Measurements from ENCODE around the gene MAST2. TPM values are rescaled to one million over a fixed set of nuclear protein-coding genes. Genes with fewer than 3 reads are reported as not detected.
"Not testable (repeated sequence)": the region's sequence is repeated elsewhere in the genome, so short reads cannot be mapped to it uniquely, and the experiment has no call there.

The MAST2 gene
- total RNA-seq, 1 experiment from 2014 or later, result 38.4 TPM

GRCh38 chr1:45928486-45929205, 125.2 kb downstream of the MAST2 start:
- ChIA-PET POLR2A (ENCODE audit: low non-redundant PET) (interaction anchor here (0.9 kb wide), 1 partner anchor 206 kb away, joined by 3 read pairs; no protein-coding TSS in a partner anchor), CTCF (no interaction called here)
- H3K27ac ChIP-seq (ENCODE audit: low read depth, low read length, poor library complexity, severe bottlenecking), result no peak overlapping the region

GRCh38 chr1:45929257-45929687, 125.9 kb downstream of the MAST2 start:
- H3K36me3 ChIP-seq (ENCODE audit: insufficient read depth, low read length, poor library complexity, severe bottlenecking), result no peaks in the 10 kb centered on the region
- no peak overlapping the region for H3K4me3 ChIP-seq (ENCODE audit: low read depth, low read length, poor library complexity, severe bottlenecking)
- DNase-seq (ENCODE audit: low spot score), result peak; percentile 54
- TF ChIP-seq EZH2 (IDR thresholded peaks at IDR 0.05; ENCODE audit: borderline replicate concordance, low read depth, low read length, poor library complexity, severe bottlenecking) (no peak), CTCF (conservative IDR thresholded peaks at IDR 0.05; ENCODE audit: low read depth, low read length) (no peak)
- intact Hi-C loops (cut with micrococcal nuclease; ENCODE audit: unreplicated experiment), result no loop called here
- H3K4me1 ChIP-seq (ENCODE audit: insufficient read depth, low read length, poor library complexity, severe bottlenecking), result peaks cover 14% of the 10 kb centered on the region
- H3K9me3 ChIP-seq (ENCODE audit: low read depth, low read length, poor library complexity, severe bottlenecking), result no peaks in the 10 kb centered on the region
- BruUV-seq (replicated peaks), result no TSS peak
- ChIA-PET CTCF (no interaction called here), POLR2A (ENCODE audit: low non-redundant PET) (no interaction called here)
- no peaks in the 10 kb centered on the region for H3K27me3 ChIP-seq (replicated peaks; ENCODE audit: insufficient read depth, low read depth, low read length, poor library complexity)
- H3K27ac ChIP-seq (ENCODE audit: low read depth, low read length, poor library complexity, severe bottlenecking), result no peak overlapping the region

More at GRCh38 chr1:45928486-45929205, 125.2 kb downstream of the MAST2 start:
- Histone ChIP-seq H3K9me3 (ENCODE audit: low read depth, low read length, poor library complexity, severe bottlenecking) (no peaks in the 10 kb centered on the region), H3K36me3 (ENCODE audit: insufficient read depth, low read length, poor library complexity, severe bottlenecking) (no peaks in the 10 kb centered on the region), H3K4me3 (ENCODE audit: low read depth, low read length, poor library complexity, severe bottlenecking) (no peak overlapping the region), H3K4me1 (ENCODE audit: insufficient read depth, low read length, poor library complexity, severe bottlenecking) (peaks cover 14% of the 10 kb centered on the region), H3K27me3 (replicated peaks; ENCODE audit: insufficient read depth, low read depth, low read length, poor library complexity) (no peaks in the 10 kb centered on the region)
- DNase-seq (ENCODE audit: low spot score), result no peak
- intact Hi-C loops (cut with micrococcal nuclease; ENCODE audit: unreplicated experiment), result no loop called here
- no peak for TF ChIP-seq EZH2 (IDR thresholded peaks at IDR 0.05; ENCODE audit: borderline replicate concordance, low read depth, low read length, poor library complexity, severe bottlenecking)
- BruUV-seq (replicated peaks), result no TSS peak

- no peak overlapping the region for H3K4me3 ChIP-seq (ENCODE audit: low read depth, low read length, poor library complexity, severe bottlenecking)
- TF ChIP-seq CTCF (conservative IDR thresholded peaks at IDR 0.05; ENCODE audit: low read depth, low read length) (no peak), EZH2 (IDR thresholded peaks at IDR 0.05; ENCODE audit: borderline replicate concordance, low read depth, low read length, poor library complexity, severe bottlenecking) (no peak)
- H3K27me3 ChIP-seq (replicated peaks; ENCODE audit: insufficient read depth, low read depth, low read length, poor library complexity), result no peaks in the 10 kb centered on the region
- no peaks in the 10 kb centered on the region for H3K9me3 ChIP-seq (ENCODE audit: low read depth, low read length, poor library complexity, severe bottlenecking)
- no TSS peak for BruUV-seq (replicated peaks)
- POLR2A ChIA-PET (ENCODE audit: low non-redundant PET), result no interaction called here
- no peaks in the 10 kb centered on the region for H3K36me3 ChIP-seq (ENCODE audit: insufficient read depth, low read length, poor library complexity, severe bottlenecking)
- CTCF ChIA-PET, result no interaction called here
- intact Hi-C loops (cut with micrococcal nuclease; ENCODE audit: unreplicated experiment), result no loop called here
- H3K27ac ChIP-seq (ENCODE audit: low read depth, low read length, poor library complexity, severe bottlenecking), result no peak overlapping the region
- DNase-seq (ENCODE audit: low spot score), result no peak
- H3K4me1 ChIP-seq (ENCODE audit: insufficient read depth, low read length, poor library complexity, severe bottlenecking), result peaks cover 14% of the 10 kb centered on the region
Observed at GRCh38 chr1:45930258-45931150, 127.1 kb downstream of the MAST2 start.

GRCh38 chr1:45932205-45932604, 128.8 kb downstream of the MAST2 start:
- DNase-seq (ENCODE audit: low spot score); intact Hi-C loops (cut with micrococcal nuclease; ENCODE audit: unreplicated experiment); POLR2A ChIA-PET (ENCODE audit: low non-redundant PET); H3K27me3 ChIP-seq (replicated peaks; ENCODE audit: insufficient read depth, low read depth, low read length, poor library complexity); H3K9me3 ChIP-seq (ENCODE audit: low read depth, low read length, poor library complexity, severe bottlenecking); CTCF ChIA-PET; H3K4me3 ChIP-seq (ENCODE audit: low read depth, low read length, poor library complexity, severe bottlenecking); BruUV-seq (replicated peaks); H3K27ac ChIP-seq (ENCODE audit: low read depth, low read length, poor library complexity, severe bottlenecking); H3K36me3 ChIP-seq (ENCODE audit: insufficient read depth, low read length, poor library complexity, severe bottlenecking): not testable (repeated sequence)
- peaks cover 14% of the 10 kb centered on the region for H3K4me1 ChIP-seq (ENCODE audit: insufficient read depth, low read length, poor library complexity, severe bottlenecking)

All from A673 (cell line).